ENCODE data around the gene BUB1. TPM values are rescaled to one million over a fixed set of nuclear protein-coding genes. Genes with fewer than 3 reads are reported as not detected.

Gene BUB1
- total RNA-seq, 1 donor from 2014 or later = 7.3 TPM

DNA sequence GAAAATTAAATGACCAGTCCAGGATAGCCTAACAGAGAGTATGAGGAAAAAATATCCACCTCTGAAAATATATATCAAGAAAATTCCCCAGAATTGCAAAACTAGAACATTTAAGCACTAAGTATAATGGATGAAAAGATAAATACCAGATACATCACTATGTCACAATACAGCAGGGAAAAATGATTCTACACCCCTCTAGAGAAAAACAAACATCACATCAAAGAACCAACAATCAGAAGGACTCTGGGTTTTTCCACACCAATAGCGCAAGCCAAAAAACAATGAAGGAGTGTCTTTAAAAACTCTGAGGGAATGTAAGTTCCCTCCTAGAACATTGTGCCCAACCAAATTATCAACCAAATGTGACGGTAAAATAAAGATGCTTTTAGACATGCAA is 13.7 kb downstream of the BUB1 start:
- no peak overlapping the region for H3K27ac Mint-ChIP-seq (ENCODE audit: unreplicated experiment)
- no peaks in the 10 kb centered on the region for H3K9me3 Mint-ChIP-seq (ENCODE audit: unreplicated experiment)
- peaks cover 8% of the 10 kb centered on the region for H3K4me1 Mint-ChIP-seq (ENCODE audit: unreplicated experiment)
- DNase-seq (ENCODE audit: extremely low spot score, unreplicated experiment) = no peak
- TF ChIP-seq, protein P1, sequence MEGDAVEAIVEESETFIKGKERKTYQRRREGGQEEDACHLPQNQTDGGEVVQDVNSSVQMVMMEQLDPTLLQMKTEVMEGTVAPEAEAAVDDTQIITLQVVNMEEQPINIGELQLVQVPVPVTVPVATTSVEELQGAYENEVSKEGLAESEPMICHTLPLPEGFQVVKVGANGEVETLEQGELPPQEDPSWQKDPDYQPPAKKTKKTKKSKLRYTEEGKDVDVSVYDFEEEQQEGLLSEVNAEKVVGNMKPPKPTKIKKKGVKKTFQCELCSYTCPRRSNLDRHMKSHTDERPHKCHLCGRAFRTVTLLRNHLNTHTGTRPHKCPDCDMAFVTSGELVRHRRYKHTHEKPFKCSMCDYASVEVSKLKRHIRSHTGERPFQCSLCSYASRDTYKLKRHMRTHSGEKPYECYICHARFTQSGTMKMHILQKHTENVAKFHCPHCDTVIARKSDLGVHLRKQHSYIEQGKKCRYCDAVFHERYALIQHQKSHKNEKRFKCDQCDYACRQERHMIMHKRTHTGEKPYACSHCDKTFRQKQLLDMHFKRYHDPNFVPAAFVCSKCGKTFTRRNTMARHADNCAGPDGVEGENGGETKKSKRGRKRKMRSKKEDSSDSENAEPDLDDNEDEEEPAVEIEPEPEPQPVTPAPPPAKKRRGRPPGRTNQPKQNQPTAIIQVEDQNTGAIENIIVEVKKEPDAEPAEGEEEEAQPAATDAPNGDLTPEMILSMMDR (IDR thresholded peaks at IDR 0.05) = no peak
- no peak overlapping the region for H3K4me3 Mint-ChIP-seq (ENCODE audit: unreplicated experiment)
- peaks cover 12% of the 10 kb centered on the region for H3K36me3 Mint-ChIP-seq (ENCODE audit: unreplicated experiment)
- no peaks in the 10 kb centered on the region for H3K27me3 Mint-ChIP-seq (ENCODE audit: unreplicated experiment)

DNA sequence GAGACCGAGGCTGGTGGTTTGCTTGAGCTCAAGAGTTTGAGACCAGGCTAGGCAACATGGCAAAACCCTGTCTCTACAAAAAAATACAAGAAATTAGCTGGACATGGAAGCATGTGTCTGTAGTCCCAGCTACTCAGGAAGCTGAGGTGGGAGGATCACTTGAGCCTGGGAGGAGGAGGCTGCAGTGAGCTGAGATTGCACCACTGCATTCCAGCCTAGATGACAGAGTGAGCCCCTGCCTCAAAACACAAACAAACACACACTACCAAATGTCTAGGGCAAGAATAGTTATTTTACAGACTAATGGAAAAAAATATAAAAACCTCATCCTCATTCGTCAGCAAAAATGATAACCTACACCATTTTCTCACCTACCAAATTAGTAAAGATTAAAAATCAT is 15.3 kb downstream of the BUB1 start:
- peak overlapping the region; percentile 16 for H3K27ac Mint-ChIP-seq (ENCODE audit: unreplicated experiment)
- TF ChIP-seq, protein P1 (IDR thresholded peaks at IDR 0.05) = no peak
- peaks cover 5% of the 10 kb centered on the region for H3K36me3 Mint-ChIP-seq (ENCODE audit: unreplicated experiment)

DNA sequence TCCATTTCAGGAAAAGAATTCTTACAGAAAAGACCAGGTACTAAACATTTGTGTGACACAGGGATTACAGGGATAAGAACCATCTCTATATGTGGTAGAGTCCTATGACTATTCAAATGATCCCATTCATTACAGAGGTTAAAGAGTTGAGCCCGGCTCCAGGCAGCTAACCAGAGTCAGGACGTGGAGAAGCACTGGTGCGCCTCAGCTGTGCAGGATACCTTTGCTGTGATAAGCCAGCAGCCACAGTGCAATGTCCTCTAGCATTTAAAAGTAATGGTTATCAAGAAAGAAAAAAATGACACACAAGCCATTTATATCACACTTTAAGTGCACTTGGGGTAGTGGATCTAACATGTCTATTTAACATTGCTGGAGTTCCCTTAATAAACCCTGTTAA is 17.3 kb downstream of the BUB1 start:
- no peak for DNase-seq (ENCODE audit: extremely low spot score, unreplicated experiment)

More for the DNA sequence above, 15.3 kb downstream of the BUB1 start:
- Mint-ChIP-seq H3K4me3 (ENCODE audit: unreplicated experiment) (no peak overlapping the region), H3K27me3 (ENCODE audit: unreplicated experiment) (no peaks in the 10 kb centered on the region), H3K9me3 (ENCODE audit: unreplicated experiment) (no peaks in the 10 kb centered on the region), H3K4me1 (ENCODE audit: unreplicated experiment) (peaks cover 8% of the 10 kb centered on the region)
- DNase-seq (ENCODE audit: extremely low spot score, unreplicated experiment) = no peak

DNA sequence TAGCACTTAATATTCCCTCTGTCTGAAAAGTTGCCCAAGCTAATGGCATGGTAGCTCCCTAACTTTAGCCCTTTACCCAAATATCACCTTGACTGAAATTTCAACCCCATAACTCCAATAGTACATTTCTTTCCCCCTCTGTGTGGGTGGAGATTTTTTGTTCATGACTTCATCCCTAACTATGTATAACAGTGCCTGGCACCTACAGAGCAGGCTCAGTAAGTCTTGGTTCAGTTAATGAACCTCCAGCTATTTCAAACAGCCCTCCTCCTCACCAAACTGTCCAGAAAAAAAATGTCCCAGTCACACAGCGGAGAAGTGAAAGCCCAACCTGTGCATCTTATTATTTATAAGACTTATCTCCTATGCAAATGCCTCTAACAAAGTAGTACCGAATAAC is 18.6 kb downstream of the BUB1 start:
- H3K27me3 Mint-ChIP-seq (ENCODE audit: unreplicated experiment) = no peaks in the 10 kb centered on the region
- no peak overlapping the region for H3K27ac Mint-ChIP-seq (ENCODE audit: unreplicated experiment)
- H3K4me1 Mint-ChIP-seq (ENCODE audit: unreplicated experiment) = peaks cover 12% of the 10 kb centered on the region
- H3K36me3 Mint-ChIP-seq (ENCODE audit: unreplicated experiment) = peaks cover 3% of the 10 kb centered on the region
- H3K9me3 Mint-ChIP-seq (ENCODE audit: unreplicated experiment) = no peaks in the 10 kb centered on the region
- no peak overlapping the region for H3K4me3 Mint-ChIP-seq (ENCODE audit: unreplicated experiment)
- DNase-seq (ENCODE audit: extremely low spot score, unreplicated experiment) = no peak
- TF ChIP-seq, protein P1 (IDR thresholded peaks at IDR 0.05) = no peak

More for the DNA sequence above, 17.3 kb downstream of the BUB1 start:
- Mint-ChIP-seq H3K4me1 (ENCODE audit: unreplicated experiment) (peaks cover 12% of the 10 kb centered on the region), H3K27me3 (ENCODE audit: unreplicated experiment) (no peaks in the 10 kb centered on the region), H3K36me3 (ENCODE audit: unreplicated experiment) (peaks cover 3% of the 10 kb centered on the region), H3K9me3 (ENCODE audit: unreplicated experiment) (no peaks in the 10 kb centered on the region), H3K27ac (ENCODE audit: unreplicated experiment) (no peak overlapping the region), H3K4me3 (ENCODE audit: unreplicated experiment) (no peak overlapping the region)
- TF ChIP-seq, protein P1 (IDR thresholded peaks at IDR 0.05) = no peak

DNA sequence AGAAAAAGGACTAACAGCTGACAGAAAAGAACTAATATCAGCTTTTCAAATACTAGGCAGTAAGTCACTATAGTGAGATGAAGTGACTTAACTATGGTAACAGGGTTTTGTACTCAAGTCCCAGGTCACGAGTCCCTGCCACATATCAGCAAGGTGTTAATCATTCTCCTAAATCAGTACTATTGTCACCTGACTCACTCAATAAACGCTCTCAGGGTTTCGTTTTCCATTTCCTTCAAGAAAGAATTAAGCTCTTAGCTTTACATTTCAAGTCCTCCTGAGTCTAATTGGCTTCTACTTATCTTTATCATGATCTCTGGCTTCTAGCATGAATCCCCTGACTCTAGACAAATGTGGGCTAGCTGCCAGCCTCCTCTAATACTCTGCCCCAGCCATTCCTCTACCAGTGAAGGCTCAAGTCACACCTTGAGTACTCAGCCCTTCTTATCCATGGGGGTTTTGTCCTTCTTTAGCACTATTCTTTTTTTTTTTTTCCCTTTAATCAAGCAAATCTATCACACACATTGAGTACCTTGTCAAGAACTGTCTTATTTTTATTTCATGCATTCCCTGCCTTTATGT is 20.0 kb downstream of the BUB1 start:
- TF ChIP-seq, protein P1 (IDR thresholded peaks at IDR 0.05) = no peak
- H3K27ac Mint-ChIP-seq (ENCODE audit: unreplicated experiment) = no peak overlapping the region
- H3K36me3 Mint-ChIP-seq (ENCODE audit: unreplicated experiment) = peaks cover 11% of the 10 kb centered on the region
- no peaks in the 10 kb centered on the region for H3K27me3 Mint-ChIP-seq (ENCODE audit: unreplicated experiment)
- H3K4me3 Mint-ChIP-seq (ENCODE audit: unreplicated experiment) = no peak overlapping the region
- peaks cover 12% of the 10 kb centered on the region for H3K4me1 Mint-ChIP-seq (ENCODE audit: unreplicated experiment)
- H3K9me3 Mint-ChIP-seq (ENCODE audit: unreplicated experiment) = no peaks in the 10 kb centered on the region
- no peak for DNase-seq (ENCODE audit: extremely low spot score, unreplicated experiment)

Measured in osteocyte (in vitro differentiated cells).